HEK293 (cell line): ENCODE results near the gene BRCA1.
"Not testable (repeated sequence)": the region's sequence is repeated elsewhere in the genome, so short reads cannot be mapped to it uniquely, and the experiment has no call there.

Source experiments
- KLF16 ChIP-seq: fragments of 450-650 bp; formaldehyde crosslinking; IDR thresholded peaks from 2 replicates; pipeline ENCODE4 v1.5.1; 2017; ENCODE audit warnings: missing biosample characterization, missing genetic modification characterization
- MYNN ChIP-seq: fragments of 450-650 bp; formaldehyde crosslinking; IDR thresholded peaks from 2 replicates; pipeline ENCODE4 v1.5.1; 2016; ENCODE audit warnings: missing biosample characterization, missing genetic modification characterization, borderline replicate concordance
- REPIN1 ChIP-seq: fragments of 450-650 bp; formaldehyde crosslinking; IDR thresholded peaks from 2 replicates; pipeline ENCODE4 v1.5.1; 2017; ENCODE audit warnings: missing biosample characterization, missing genetic modification characterization, low read depth
- ZBTB17 ChIP-seq: fragments of 450-650 bp; formaldehyde crosslinking; IDR thresholded peaks from 2 replicates; pipeline ENCODE4 v1.5.1; 2016; ENCODE audit warnings: missing biosample characterization, missing genetic modification characterization
- ZFP41 ChIP-seq: fragments of 450-650 bp; formaldehyde crosslinking; IDR thresholded peaks from 2 replicates; pipeline ENCODE4 v1.5.1; 2016; ENCODE audit warnings: missing biosample characterization, missing genetic modification characterization, borderline replicate concordance
- ZNF274 ChIP-seq, 2 experiments: fragments of 200-500 bp in 1 of 2; fragments of 450-650 bp in 1 of 2; sonication (Bioruptor generic) in 1 of 2; formaldehyde crosslinking in 1 of 2; IDR thresholded peaks; 2 replicates each; pipeline versions ENCODE4 v1.5.1 to v1.6.1; 2014 to 2016; ENCODE audit warnings: borderline replicate concordance in 1 of 2, inconsistent platforms in 1 of 2, low read length in 1 of 2, missing biosample characterization in 1 of 2, missing genetic modification characterization in 1 of 2
- TF ChIP-seq, protein P1 (sequence below): fragments of 450-650 bp; formaldehyde crosslinking; IDR thresholded peaks from 2 replicates; pipeline ENCODE4 v1.5.1; 2016; ENCODE audit warnings: missing biosample characterization, missing genetic modification characterization
- TF ChIP-seq, protein P2 (sequence below): fragments of 450-650 bp; formaldehyde crosslinking; IDR thresholded peaks from 2 replicates; pipeline ENCODE4 v1.5.1; 2016; ENCODE audit warnings: missing biosample characterization, missing genetic modification characterization, low read depth
- TF ChIP-seq, protein P3 (sequence below): fragments of 450-650 bp; formaldehyde crosslinking; IDR thresholded peaks from 2 replicates; pipeline ENCODE4 v1.5.1; 2016; ENCODE audit warnings: missing biosample characterization, missing genetic modification characterization
- TF ChIP-seq, protein P4 (sequence below): fragments of 450-650 bp; formaldehyde crosslinking; IDR thresholded peaks from 2 replicates; pipeline ENCODE4 v1.5.1; 2016; ENCODE audit warnings: missing biosample characterization, missing genetic modification characterization
- TF ChIP-seq, protein P5 (sequence below): fragments of 450-650 bp; formaldehyde crosslinking; IDR thresholded peaks from 2 replicates; pipeline ENCODE4 v1.5.1; 2016; ENCODE audit warnings: missing biosample characterization, missing genetic modification characterization
- TF ChIP-seq, protein P6 (sequence below): fragments of 450-650 bp; formaldehyde crosslinking; IDR thresholded peaks from 2 replicates; pipeline ENCODE4 v1.5.1; 2016; ENCODE audit warnings: missing biosample characterization, missing genetic modification characterization, low read depth

DNA sequence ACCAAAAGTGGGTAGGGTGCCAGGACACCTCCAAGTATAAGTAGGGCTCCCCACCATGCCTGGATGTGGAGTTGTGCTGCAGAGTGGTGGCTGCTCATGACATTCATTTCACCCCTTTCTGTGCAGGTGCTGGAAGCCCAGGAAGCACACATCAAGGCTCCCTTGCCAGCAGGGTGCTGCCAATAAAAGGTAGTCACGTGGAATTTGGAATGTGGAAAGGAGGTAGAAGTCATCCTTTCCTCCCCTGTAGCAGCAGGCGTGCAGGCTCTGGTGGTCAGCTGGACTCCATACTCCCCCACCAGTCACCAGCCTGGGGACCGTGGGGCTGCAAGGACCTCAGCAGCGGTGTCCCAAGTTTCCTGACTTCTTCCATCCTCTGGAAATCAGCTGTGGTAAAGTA, 13.4 kb upstream of the BRCA1 start:
- TF ChIP-seq MYNN (tag by site-specific recombination); ZNF274 (IDR thresholded peaks at IDR 0.05; ENCODE audit: low read length); ZNF274 (tag by site-specific recombination; IDR thresholded peaks at IDR 0.05; ENCODE audit: borderline replicate concordance); KLF16 (tag by site-specific recombination); ZFP41 (tag by site-specific recombination); ZBTB17 (tag by site-specific recombination); REPIN1 (tag by site-specific recombination): not testable (repeated sequence)
- TF ChIP-seq, protein P1, sequence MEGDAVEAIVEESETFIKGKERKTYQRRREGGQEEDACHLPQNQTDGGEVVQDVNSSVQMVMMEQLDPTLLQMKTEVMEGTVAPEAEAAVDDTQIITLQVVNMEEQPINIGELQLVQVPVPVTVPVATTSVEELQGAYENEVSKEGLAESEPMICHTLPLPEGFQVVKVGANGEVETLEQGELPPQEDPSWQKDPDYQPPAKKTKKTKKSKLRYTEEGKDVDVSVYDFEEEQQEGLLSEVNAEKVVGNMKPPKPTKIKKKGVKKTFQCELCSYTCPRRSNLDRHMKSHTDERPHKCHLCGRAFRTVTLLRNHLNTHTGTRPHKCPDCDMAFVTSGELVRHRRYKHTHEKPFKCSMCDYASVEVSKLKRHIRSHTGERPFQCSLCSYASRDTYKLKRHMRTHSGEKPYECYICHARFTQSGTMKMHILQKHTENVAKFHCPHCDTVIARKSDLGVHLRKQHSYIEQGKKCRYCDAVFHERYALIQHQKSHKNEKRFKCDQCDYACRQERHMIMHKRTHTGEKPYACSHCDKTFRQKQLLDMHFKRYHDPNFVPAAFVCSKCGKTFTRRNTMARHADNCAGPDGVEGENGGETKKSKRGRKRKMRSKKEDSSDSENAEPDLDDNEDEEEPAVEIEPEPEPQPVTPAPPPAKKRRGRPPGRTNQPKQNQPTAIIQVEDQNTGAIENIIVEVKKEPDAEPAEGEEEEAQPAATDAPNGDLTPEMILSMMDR (tag by site-specific recombination), result not testable (repeated sequence)
- TF ChIP-seq, protein P2, sequence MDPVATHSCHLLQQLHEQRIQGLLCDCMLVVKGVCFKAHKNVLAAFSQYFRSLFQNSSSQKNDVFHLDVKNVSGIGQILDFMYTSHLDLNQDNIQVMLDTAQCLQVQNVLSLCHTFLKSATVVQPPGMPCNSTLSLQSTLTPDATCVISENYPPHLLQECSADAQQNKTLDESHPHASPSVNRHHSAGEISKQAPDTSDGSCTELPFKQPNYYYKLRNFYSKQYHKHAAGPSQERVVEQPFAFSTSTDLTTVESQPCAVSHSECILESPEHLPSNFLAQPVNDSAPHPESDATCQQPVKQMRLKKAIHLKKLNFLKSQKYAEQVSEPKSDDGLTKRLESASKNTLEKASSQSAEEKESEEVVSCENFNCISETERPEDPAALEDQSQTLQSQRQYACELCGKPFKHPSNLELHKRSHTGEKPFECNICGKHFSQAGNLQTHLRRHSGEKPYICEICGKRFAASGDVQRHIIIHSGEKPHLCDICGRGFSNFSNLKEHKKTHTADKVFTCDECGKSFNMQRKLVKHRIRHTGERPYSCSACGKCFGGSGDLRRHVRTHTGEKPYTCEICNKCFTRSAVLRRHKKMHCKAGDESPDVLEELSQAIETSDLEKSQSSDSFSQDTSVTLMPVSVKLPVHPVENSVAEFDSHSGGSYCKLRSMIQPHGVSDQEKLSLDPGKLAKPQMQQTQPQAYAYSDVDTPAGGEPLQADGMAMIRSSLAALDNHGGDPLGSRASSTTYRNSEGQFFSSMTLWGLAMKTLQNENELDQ, result not testable (repeated sequence)
- TF ChIP-seq, protein P3, sequence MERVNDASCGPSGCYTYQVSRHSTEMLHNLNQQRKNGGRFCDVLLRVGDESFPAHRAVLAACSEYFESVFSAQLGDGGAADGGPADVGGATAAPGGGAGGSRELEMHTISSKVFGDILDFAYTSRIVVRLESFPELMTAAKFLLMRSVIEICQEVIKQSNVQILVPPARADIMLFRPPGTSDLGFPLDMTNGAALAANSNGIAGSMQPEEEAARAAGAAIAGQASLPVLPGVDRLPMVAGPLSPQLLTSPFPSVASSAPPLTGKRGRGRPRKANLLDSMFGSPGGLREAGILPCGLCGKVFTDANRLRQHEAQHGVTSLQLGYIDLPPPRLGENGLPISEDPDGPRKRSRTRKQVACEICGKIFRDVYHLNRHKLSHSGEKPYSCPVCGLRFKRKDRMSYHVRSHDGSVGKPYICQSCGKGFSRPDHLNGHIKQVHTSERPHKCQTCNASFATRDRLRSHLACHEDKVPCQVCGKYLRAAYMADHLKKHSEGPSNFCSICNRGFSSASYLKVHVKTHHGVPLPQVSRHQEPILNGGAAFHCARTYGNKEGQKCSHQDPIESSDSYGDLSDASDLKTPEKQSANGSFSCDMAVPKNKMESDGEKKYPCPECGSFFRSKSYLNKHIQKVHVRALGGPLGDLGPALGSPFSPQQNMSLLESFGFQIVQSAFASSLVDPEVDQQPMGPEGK (tag by site-specific recombination), result not testable (repeated sequence)
- TF ChIP-seq, protein P4, sequence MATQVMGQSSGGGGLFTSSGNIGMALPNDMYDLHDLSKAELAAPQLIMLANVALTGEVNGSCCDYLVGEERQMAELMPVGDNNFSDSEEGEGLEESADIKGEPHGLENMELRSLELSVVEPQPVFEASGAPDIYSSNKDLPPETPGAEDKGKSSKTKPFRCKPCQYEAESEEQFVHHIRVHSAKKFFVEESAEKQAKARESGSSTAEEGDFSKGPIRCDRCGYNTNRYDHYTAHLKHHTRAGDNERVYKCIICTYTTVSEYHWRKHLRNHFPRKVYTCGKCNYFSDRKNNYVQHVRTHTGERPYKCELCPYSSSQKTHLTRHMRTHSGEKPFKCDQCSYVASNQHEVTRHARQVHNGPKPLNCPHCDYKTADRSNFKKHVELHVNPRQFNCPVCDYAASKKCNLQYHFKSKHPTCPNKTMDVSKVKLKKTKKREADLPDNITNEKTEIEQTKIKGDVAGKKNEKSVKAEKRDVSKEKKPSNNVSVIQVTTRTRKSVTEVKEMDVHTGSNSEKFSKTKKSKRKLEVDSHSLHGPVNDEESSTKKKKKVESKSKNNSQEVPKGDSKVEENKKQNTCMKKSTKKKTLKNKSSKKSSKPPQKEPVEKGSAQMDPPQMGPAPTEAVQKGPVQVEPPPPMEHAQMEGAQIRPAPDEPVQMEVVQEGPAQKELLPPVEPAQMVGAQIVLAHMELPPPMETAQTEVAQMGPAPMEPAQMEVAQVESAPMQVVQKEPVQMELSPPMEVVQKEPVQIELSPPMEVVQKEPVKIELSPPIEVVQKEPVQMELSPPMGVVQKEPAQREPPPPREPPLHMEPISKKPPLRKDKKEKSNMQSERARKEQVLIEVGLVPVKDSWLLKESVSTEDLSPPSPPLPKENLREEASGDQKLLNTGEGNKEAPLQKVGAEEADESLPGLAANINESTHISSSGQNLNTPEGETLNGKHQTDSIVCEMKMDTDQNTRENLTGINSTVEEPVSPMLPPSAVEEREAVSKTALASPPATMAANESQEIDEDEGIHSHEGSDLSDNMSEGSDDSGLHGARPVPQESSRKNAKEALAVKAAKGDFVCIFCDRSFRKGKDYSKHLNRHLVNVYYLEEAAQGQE (tag by site-specific recombination), result not testable (repeated sequence)
- TF ChIP-seq, protein P5, sequence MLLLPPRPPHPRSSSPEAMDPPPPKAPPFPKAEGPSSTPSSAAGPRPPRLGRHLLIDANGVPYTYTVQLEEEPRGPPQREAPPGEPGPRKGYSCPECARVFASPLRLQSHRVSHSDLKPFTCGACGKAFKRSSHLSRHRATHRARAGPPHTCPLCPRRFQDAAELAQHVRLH, result not testable (repeated sequence)
- TF ChIP-seq, protein P6, sequence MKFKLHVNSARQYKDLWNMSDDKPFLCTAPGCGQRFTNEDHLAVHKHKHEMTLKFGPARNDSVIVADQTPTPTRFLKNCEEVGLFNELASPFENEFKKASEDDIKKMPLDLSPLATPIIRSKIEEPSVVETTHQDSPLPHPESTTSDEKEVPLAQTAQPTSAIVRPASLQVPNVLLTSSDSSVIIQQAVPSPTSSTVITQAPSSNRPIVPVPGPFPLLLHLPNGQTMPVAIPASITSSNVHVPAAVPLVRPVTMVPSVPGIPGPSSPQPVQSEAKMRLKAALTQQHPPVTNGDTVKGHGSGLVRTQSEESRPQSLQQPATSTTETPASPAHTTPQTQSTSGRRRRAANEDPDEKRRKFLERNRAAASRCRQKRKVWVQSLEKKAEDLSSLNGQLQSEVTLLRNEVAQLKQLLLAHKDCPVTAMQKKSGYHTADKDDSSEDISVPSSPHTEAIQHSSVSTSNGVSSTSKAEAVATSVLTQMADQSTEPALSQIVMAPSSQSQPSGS (tag by site-specific recombination), result not testable (repeated sequence)
